Neural cell (in vitro differentiated cells): ENCODE measurements around the gene RNF34.

Experiments used
- EP300 ChIP-seq: fragments of 450-650 bp; conservative IDR thresholded peaks from 2 replicates; pipeline ENCODE4 v1.6.1; 2014; ENCODE audit warnings: antibody characterized with exemption, mild to moderate bottlenecking, moderate library complexity; ENCODE audit not compliant: poor library complexity, severe bottlenecking
- EZH2 ChIP-seq: fragments of 200-600, 300-800 bp; shearing (Covaris generic), sonication (generic); IDR thresholded peaks from 2 replicates; pipeline ENCODE4 v1.6.1; 2014; ENCODE audit warnings: antibody characterized with exemption, low read length, borderline replicate concordance, mild to moderate bottlenecking; ENCODE audit not compliant: insufficient read depth, poor library complexity, severe bottlenecking
- TAF1 ChIP-seq: IDR thresholded peaks from 2 replicates; pipeline ENCODE4 v1.6.1; 2012; ENCODE audit warnings: low read depth
- TF ChIP-seq, protein P1 (sequence below): fragments of 450-650 bp; IDR thresholded peaks from 2 replicates; pipeline ENCODE4 v1.5.1; 2014; ENCODE audit warnings: antibody characterized with exemption, mild to moderate bottlenecking, moderate library complexity; ENCODE audit not compliant: poor library complexity, severe bottlenecking

DNA sequence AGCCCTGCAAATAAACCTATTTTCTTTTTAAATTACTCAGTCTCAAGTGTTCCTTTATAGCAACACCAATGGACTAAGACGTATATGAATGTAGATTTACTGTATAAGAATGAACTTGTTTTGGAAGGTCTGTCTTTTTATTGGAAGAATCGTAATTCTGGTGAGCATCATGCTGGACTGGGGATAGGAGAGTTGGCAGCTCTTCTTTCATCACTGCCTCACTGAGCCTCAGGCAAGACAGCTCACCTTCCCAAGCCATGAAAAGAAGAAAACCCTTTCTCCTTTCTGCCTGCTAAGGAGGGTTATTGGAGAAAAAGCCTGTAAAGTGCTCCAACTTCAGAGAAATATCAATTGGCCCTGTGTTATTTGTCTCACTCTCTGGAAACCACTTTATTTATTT lies 9.1 kb upstream of the RNF34 start:
- TF ChIP-seq, protein P1, sequence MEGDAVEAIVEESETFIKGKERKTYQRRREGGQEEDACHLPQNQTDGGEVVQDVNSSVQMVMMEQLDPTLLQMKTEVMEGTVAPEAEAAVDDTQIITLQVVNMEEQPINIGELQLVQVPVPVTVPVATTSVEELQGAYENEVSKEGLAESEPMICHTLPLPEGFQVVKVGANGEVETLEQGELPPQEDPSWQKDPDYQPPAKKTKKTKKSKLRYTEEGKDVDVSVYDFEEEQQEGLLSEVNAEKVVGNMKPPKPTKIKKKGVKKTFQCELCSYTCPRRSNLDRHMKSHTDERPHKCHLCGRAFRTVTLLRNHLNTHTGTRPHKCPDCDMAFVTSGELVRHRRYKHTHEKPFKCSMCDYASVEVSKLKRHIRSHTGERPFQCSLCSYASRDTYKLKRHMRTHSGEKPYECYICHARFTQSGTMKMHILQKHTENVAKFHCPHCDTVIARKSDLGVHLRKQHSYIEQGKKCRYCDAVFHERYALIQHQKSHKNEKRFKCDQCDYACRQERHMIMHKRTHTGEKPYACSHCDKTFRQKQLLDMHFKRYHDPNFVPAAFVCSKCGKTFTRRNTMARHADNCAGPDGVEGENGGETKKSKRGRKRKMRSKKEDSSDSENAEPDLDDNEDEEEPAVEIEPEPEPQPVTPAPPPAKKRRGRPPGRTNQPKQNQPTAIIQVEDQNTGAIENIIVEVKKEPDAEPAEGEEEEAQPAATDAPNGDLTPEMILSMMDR = no peak
- TF ChIP-seq TAF1 (no peak), EP300 (no peak), EZH2 (no peak)
